Measurements from ENCODE around the gene ZNF688.
A peak's percentile ranks its signal among the peaks of the same experiment; 100 is the strongest.
"Not testable (repeated sequence)": the region's sequence is repeated elsewhere in the genome, so short reads cannot be mapped to it uniquely, and the experiment has no call there.

ZNF688 gene

DNA sequence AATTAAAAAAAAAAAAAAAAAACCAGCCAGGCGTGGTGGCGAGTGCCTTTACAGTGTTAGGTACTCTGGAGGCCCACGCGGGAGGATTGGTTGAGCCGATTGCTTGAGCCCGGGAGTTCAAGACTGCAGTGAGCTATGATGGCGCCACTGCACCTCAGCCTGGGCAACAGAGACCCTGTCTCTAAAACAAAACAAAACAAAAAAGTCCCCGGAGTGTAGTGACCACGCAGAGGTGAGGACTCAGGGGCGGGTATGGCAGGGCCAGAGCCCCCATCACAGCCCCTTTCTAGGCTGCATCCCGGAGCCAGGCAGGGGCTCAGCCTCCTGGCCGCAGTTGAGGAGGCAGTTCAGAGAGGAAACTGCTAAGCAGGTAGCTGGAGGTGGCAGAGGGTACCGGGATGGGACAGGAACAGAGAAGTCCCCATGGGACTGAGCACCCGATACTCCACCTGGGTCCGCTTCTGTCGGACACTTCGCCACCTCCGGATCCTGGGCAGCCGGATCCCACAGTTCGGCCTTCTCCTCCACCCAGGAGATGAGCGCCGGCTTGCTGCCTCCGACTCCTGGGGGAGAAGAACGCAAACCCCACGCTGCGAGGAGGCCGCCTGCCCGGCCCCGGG lies 37.7 kb downstream of the ZNF688 start:
- no peak for DNase-seq (ENCODE audit: low spot score)

DNA sequence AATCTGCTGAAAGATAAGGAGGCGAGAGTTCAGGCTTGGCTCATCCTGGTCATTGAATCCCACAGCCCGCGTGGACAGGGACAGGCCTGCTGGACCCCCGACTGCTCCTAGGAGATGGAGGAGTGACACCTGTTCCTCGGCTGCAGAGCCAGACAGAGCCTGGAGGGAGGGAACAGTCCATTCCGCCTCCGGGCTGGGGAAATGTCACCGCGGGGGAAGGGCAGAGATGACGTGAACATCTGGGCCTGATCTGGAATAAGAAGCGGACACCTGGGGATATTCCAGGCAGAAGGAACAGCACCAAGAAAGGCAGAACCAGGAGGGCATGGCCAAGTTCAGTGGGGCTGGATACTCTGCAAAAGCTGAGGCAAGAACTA lies 38.4 kb downstream of the ZNF688 start:
- no peak for DNase-seq (ENCODE audit: low spot score)

GRCh38 chr16:30532285-30533145 lies 39.0 kb downstream of the ZNF688 start:
- no peak for DNase-seq (ENCODE audit: low spot score)

- no peak for DNase-seq (ENCODE audit: low spot score)
Measured at GRCh38 chr16:30530163-30531037, 41.1 kb downstream of the ZNF688 start.

GRCh38 chr16:30528799-30529457 lies 42.6 kb downstream of the ZNF688 start:
- no peak for DNase-seq (ENCODE audit: low spot score)

DNA sequence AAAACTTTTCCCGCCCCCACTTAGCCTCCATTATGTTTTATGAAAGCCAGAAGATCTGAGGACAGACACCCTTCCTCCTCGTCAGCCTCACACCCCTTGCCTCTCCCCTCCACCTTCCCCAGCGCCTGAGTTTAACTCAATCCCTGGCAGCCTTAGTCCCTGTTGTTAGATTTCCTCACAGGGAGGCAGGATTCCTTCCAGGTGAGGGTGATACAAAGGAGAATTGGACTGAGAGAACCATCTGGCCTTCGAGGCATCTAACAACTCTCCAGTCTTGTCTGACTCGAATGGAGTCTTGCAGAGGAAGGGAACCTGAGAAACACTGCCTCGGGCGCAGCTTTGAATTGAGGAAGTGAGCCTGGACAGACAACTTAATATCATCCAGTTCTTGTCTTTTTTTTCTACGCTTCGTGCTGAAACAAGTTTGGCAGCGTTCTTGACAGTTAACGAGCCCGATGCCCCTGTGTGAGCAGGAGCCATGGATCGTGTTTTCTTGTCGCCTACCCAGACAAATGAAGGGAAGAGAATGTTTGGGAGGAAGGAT lies 43.8 kb downstream of the ZNF688 start:
- no peak for DNase-seq (ENCODE audit: low spot score)

- DNase-seq (ENCODE audit: low spot score) = peak; percentile 98
Measured at GRCh38 chr16:30526823-30527634, 44.5 kb downstream of the ZNF688 start.

- peak; percentile 48 for DNase-seq (ENCODE audit: low spot score)
Measured at GRCh38 chr16:30526137-30526822, 45.2 kb downstream of the ZNF688 start, which contains the start of gene ZNF768. Gene ZNF768, minus strand, starts transcription at chr16:30526566. Its CDS starts 153 bp downstream, at chr16:30526413.

DNA sequence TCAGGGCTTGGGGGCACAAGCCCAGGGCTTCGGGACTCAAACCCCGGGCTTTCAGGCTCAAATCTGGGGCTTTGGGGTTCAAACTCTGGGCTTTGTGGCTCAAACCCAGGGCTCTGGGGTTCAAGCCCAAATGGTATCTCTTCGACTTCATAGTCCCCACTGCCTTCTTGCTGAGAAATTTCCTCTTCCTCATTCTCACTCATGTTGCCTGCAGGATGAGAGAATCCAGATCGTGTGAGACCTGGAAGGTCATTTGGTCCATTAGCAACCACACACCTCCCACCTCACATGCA lies 45.7 kb downstream of the ZNF688 start:
- DNase-seq (ENCODE audit: low spot score) = no peak

DNA sequence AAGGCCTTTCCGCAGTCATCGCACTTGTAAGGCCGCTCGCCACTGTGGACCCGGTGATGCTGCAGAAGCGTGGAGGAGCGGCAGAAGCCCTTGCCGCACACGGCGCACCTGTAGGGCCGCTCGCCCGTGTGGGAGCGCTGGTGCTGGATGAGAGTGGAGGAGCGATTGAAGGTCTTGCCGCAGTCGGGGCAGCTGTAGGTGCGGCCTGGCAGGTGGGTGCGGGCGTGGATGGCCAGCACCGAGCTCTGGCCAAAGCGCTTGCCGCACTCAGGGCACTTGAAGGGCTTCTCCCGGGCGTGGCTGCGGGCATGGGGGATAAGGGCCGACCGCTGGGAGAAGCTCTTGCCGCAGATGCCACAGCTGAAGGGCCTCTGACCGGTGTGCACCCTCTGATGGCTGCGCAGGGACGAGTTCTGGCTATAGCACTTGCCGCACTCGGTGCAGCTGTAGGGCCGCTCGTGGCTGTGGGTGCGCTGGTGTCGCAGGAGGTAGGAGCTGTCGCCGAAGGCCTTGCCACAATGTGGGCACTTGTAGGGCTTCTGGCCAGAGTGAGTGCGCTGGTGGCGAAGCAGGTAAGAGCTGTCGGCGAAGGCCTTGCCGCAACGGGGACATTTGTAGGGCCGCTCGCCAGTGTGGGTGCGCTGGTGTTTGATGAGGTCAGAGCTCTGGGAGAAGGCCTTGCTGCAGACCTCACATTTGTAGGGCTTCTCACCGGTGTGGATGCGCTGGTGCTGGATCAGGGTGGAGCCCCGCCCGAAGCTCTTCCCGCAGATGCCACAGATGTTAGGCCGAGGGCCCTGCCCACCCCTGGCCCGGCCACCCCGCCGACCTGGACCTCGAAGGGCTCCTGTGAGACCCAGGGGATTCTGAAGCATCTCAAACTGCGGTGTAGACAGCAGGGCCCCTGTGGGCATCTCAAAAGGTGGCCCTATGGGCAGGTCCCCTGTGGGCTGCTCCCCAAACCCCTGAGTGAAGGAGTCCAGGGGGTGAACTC lies 46.6 kb downstream of the ZNF688 start:
- no peak for DNase-seq (ENCODE audit: low spot score)

DNA sequence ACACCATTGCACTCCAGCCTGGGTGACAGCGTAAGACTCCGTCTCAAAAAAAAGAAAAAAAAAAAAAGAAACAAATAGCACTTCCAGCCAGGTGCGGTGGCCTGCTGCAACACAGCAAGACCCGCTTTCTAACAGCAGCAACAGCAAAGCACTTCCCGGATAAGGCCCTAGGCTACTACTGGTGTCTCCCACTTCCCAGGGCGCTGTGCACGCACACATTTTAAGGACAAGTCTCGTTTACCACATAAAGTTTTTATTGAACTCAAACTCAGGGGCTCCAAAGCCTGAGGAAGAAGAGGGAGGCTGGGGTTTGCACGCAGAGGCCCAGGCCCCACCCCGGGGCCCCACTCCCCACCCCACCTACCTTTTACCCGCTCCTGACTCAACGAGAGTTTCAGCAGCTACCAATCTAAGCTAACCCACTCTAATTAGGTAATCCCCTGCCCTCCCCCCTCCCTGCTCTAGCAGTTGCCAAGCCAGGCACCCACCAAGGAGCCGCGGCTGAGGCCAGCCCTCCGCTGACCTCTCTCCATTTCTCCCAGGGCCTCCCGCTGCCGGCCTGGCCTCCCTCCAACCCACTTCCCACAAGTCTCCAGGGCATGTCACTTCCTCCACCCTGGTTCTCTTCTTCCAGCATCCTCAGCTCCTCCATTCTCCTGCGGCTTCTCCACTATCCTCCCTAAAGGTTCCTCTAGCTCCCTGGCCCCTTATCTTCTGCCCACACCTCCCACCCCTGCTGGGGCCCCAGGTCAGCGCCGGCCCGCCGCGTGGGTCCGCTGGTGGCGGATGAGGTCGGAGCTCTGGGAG lies 47.5 kb downstream of the ZNF688 start:
- no peak for DNase-seq (ENCODE audit: low spot score)

DNA sequence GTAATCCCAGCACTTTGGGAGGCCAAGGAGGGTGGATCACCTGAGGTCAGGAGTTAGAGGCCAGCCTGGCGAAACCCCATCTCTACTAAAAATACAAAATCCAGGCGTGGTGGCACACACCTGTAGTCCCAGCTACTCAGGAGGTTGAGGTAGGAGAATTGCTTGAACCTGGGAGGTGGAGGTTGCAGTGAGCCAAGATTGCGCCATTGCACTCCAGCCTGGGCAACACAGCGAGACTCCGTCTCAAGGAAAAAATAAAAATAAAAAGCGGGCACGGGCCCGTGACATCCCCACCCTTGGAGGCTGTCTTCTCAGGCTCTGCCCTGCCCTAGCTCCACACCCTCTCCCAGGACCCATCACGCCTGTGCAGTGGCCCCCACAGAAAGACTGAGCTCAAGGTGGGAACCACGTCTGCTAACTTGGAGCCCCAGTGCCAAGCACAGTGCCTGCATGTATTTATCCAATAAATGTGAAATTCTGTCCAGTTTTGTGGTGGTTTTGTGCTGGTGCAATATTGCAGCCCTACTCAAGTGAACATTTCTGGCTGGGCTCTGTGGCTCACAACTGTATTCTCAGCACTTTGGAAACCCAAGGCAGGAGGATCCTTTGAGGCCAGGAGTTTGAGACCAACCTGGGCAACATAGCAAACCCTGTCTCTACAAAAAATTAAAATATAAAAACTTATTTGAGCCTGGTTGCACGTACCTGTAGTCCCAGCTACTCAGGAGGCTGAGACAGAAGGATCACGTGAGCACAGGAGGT lies 48.6 kb downstream of the ZNF688 start:
- DNase-seq (ENCODE audit: low spot score) = not testable (repeated sequence)

DNA sequence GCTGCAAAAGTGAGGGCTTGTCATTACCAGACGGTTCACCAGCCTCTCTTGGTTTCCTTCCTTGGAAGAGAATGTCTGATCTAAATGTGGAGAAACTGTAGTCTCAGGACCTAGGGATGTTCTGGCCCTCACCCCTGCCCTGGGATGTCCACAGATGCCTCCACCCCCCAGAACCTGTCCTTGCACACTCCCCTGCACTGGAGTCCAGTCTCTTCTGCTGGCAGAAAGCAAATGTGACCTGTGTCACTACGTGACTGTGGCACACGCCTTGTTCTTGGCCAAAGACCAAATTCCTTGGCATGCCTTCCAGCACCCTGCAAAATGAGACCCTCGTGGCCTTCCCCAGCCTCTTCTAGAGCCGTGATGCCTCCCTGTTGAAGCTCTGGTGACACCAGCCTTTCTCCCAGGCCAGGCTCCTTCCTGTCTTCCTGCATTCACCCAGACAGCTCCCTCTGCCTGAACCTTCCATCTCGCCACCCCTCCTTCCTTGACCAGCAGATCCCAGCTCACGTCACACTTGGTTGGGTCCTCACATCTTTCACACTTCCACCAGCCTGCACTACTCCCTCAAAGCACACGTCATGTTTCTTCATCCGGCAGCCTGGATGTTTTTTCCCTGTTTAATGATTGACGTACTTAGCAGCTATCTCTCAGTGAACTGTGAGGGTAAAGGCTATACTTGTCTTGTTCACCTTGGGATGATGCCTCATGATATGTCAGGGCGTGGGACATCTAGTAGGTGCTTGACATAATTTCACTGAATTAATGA lies 49.5 kb downstream of the ZNF688 start:
- no peak for DNase-seq (ENCODE audit: low spot score)

DNA sequence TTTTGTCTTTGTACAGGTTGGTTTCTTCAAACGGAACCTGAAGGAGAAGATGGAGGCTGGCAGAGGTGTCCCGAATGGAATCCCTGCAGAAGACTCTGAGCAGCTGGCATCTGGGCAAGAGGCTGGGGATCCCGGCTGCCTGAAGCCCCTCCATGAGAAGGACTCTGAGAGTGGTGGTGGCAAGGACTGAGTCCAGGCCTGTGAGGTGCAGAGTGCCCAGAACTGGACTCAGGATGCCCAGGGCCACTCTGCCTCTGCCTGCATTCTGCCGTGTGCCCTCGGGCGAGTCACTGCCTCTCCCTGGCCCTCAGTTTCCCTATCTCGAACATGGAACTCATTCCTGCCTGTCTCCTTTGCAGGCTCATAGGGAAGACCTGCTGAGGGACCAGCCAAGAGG lies 50.0 kb downstream of the ZNF688 start:
- DNase-seq (ENCODE audit: low spot score) = no peak
